Mammary epithelial cell (primary cell): ENCODE results near the gene CCDC27.

Experiments
- CTCF ChIP-seq, 2 donors: IDR thresholded peaks in 1 of 2; conservative IDR thresholded peaks in 1 of 2; 2 replicates each; pipeline ENCODE4 v1.5.1; 2011 to 2012; ENCODE audit warnings: inconsistent platforms in 2 of 2, low read length in 2 of 2, mild to moderate bottlenecking in 2 of 2, control low read depth in 1 of 2, low read depth in 1 of 2; ENCODE audit not compliant: insufficient read depth in 1 of 2; ENCODE audit errors: extremely low read depth in 1 of 2
- EZH2 ChIP-seq: IDR thresholded peaks from 2 replicates; pipeline ENCODE4 v1.6.1; 2012; ENCODE audit warnings: low read length, inconsistent platforms, borderline replicate concordance

DNA sequence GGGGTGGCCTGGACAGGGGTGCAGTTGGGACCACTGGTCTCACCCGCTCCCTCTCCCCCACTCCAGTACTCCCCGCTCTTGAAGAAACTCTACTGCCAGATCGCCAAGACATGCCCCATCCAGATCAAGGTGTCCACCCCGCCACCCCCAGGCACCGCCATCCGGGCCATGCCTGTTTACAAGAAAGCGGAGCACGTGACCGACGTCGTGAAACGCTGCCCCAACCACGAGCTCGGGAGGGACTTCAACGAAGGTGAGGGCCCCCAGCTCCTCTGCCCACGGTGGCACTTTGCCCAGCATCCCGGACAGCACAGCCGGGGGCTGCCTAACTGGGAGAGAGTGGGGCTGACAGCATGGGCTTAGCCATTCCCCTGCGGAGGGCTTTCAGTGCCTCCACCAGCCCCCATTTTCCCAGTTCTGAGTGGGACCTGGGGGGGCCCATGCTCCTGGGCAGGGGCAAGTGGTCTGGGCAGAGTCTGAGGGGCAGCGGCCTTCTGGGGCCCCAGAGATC, 30.2 kb upstream of the CCDC27 start:
- TF ChIP-seq CTCF (conservative IDR thresholded peaks at IDR 0.05 in 1 of 2, IDR thresholded peaks at IDR 0.05 in 1 of 2; ENCODE audit: extremely low read depth in 1 of 2, insufficient read depth in 1 of 2, low read depth in 1 of 2, low read length in 2 of 2) (no peak), EZH2 (no peak)
